Trophoblast cell (in vitro differentiated cells and primary cell): Measurements from ENCODE around the gene POPDC3.

Experiments
- DNase-seq, 2 donors: peaks; one replicate each; pipeline ENCODE4 v3.0.0-alpha.2; 2016
- H2AFZ ChIP-seq: 2 replicates; pipeline ENCODE4 v1.6.1; 2013; ENCODE audit warnings: low read length, moderate library complexity, mild to moderate bottlenecking; ENCODE audit not compliant: insufficient read depth, poor library complexity
- H2AK5ac ChIP-seq: 2 replicates; pipeline ENCODE4 v1.6.1; 2013; ENCODE audit warnings: mild to moderate bottlenecking, low read length
- H2BK120ac ChIP-seq: 2 replicates; pipeline ENCODE4 v1.6.1; 2013; ENCODE audit warnings: low read length, mild to moderate bottlenecking, moderate library complexity; ENCODE audit not compliant: insufficient read depth, poor library complexity
- H2BK12ac ChIP-seq: 2 replicates; pipeline ENCODE4 v1.6.1; 2013; ENCODE audit warnings: mild to moderate bottlenecking, low read length, moderate library complexity
- H2BK5ac ChIP-seq: 2 replicates; pipeline ENCODE4 v1.6.1; 2013; ENCODE audit warnings: low read length, low read depth, moderate library complexity, mild to moderate bottlenecking; ENCODE audit not compliant: poor library complexity
- H3K14ac ChIP-seq: 2 replicates; pipeline ENCODE4 v1.6.1; 2013; ENCODE audit warnings: mild to moderate bottlenecking, low read length
- H3K18ac ChIP-seq: 2 replicates; pipeline ENCODE4 v1.6.1; 2013; ENCODE audit warnings: mild to moderate bottlenecking, low read length
- H3K23ac ChIP-seq: 2 replicates; pipeline ENCODE4 v1.6.1; 2013; ENCODE audit warnings: low read length
- H3K27ac ChIP-seq: 2 replicates; pipeline ENCODE4 v1.5.1; 2013; ENCODE audit warnings: low read depth, mild to moderate bottlenecking, inconsistent platforms, low read length, moderate library complexity
- H3K27me3 ChIP-seq: 2 replicates; pipeline ENCODE4 v1.6.1; 2013; ENCODE audit warnings: inconsistent platforms, mild to moderate bottlenecking, low read length, moderate library complexity; ENCODE audit not compliant: insufficient read depth
- H3K36me3 ChIP-seq, 2 experiments: 1 replicate in 1 of 2; 2 replicates in 1 of 2; pipeline ENCODE4 v1.6.1; 2013; ENCODE audit warnings: low read length in 2 of 2, mild to moderate bottlenecking in 2 of 2, moderate library complexity in 1 of 2; ENCODE audit not compliant: insufficient read depth in 2 of 2, control insufficient read depth in 1 of 2
- H3K4ac ChIP-seq: 2 replicates; pipeline ENCODE4 v1.6.1; 2013; ENCODE audit warnings: low read depth, mild to moderate bottlenecking, low read length, moderate library complexity
- H3K4me1 ChIP-seq, 2 experiments: 1 replicate in 1 of 2; 2 replicates in 1 of 2; pipeline ENCODE4 v1.6.1; 2013; ENCODE audit warnings: low read length in 2 of 2, mild to moderate bottlenecking in 2 of 2, moderate library complexity in 1 of 2; ENCODE audit not compliant: insufficient read depth in 2 of 2, control insufficient read depth in 1 of 2
- H3K4me2 ChIP-seq: 2 replicates; pipeline ENCODE4 v1.6.1; 2013; ENCODE audit warnings: inconsistent platforms, mild to moderate bottlenecking, low read length, moderate library complexity
- H3K4me3 ChIP-seq: 2 replicates; pipeline ENCODE4 v1.5.1; 2013; ENCODE audit warnings: mild to moderate bottlenecking, low read depth, low read length, inconsistent platforms
- H3K79me1 ChIP-seq: one replicate; pipeline ENCODE4 v1.6.1; 2013; ENCODE audit warnings: low read length
- H3K79me2 ChIP-seq: 2 replicates; pipeline ENCODE4 v1.6.1; 2013; ENCODE audit warnings: low read length, mild to moderate bottlenecking; ENCODE audit not compliant: control insufficient read depth, insufficient read depth, poor library complexity
- H3K9ac ChIP-seq: 2 replicates; pipeline ENCODE4 v1.6.1; 2013; ENCODE audit warnings: mild to moderate bottlenecking, low read length
- H3K9me3 ChIP-seq: 2 replicates; pipeline ENCODE4 v1.6.1; 2013; ENCODE audit warnings: low read depth, mild to moderate bottlenecking, control low read depth, inconsistent platforms, low read length; ENCODE audit not compliant: insufficient read depth
- H4K12ac ChIP-seq: 2 replicates; pipeline ENCODE4 v1.6.1; 2013; ENCODE audit warnings: low read depth, mild to moderate bottlenecking, low read length, moderate library complexity
- H4K8ac ChIP-seq: 2 replicates; pipeline ENCODE4 v1.6.1; 2013; ENCODE audit warnings: low read depth, mild to moderate bottlenecking, low read length, moderate library complexity
- H4K91ac ChIP-seq: one replicate; pipeline ENCODE4 v1.6.1; 2013; ENCODE audit warnings: low read depth, mild to moderate bottlenecking, low read length, moderate library complexity
- WGBS: extraction: QIAGEN DNeasy Blood & Tissue Kit; methylation state at CpG from one replicate; pipeline ENCODE4 v1.1.7; 2013; ENCODE audit warnings: missing lambda C conversion rate; ENCODE audit not compliant: insufficient read length, insufficient coverage; ENCODE audit errors: extremely low coverage; 5-methylcytosine and 5-hydroxymethylcytosine counted together

POPDC3 gene

GRCh38 chr6:105191351-105191750, 11.5 kb upstream of the POPDC3 start:
- H3K36me3 ChIP-seq = no peaks in the 10 kb centered on the region
- H4K8ac ChIP-seq = no peak overlapping the region
- H2BK120ac ChIP-seq = no peak overlapping the region
- H3K27ac ChIP-seq = no peak overlapping the region
- no peak overlapping the region for H2AFZ ChIP-seq
- H3K18ac ChIP-seq = no peak overlapping the region
- H3K4ac ChIP-seq = no peak overlapping the region
- H3K4me1 ChIP-seq = no peaks in the 10 kb centered on the region
- no peak overlapping the region for H3K4me3 ChIP-seq
- H3K9me3 ChIP-seq = no peaks in the 10 kb centered on the region
- H3K23ac ChIP-seq = no peak overlapping the region
- no peak overlapping the region for H4K12ac ChIP-seq
- no peak for DNase-seq
- no peak overlapping the region for H2BK5ac ChIP-seq
- no peak overlapping the region for H3K4me2 ChIP-seq
- whole genome bisulfite sequencing = no CpG with 5 or more reads among the region's 1 CpG
- no peaks in the 10 kb centered on the region for H3K79me1 ChIP-seq
- no peak overlapping the region for H4K91ac ChIP-seq
- no peak overlapping the region for H3K9ac ChIP-seq
- no peaks in the 10 kb centered on the region for H3K79me2 ChIP-seq
- no peak overlapping the region for H2BK12ac ChIP-seq
- no peaks in the 10 kb centered on the region for H3K27me3 ChIP-seq
- no peak overlapping the region for H3K14ac ChIP-seq
- H2AK5ac ChIP-seq = no peak overlapping the region

GRCh38 chr6:105189026-105189820, 9.4 kb upstream of the POPDC3 start:
- H3K9me3 ChIP-seq = no peaks in the 10 kb centered on the region
- H3K79me2 ChIP-seq = no peaks in the 10 kb centered on the region
- no CpG with 5 or more reads among the region's 10 CpGs for WGBS
- no peak overlapping the region for H3K27ac ChIP-seq
- H3K79me1 ChIP-seq = no peaks in the 10 kb centered on the region
- H2AFZ ChIP-seq = no peak overlapping the region
- H3K18ac ChIP-seq = no peak overlapping the region
- H2BK12ac ChIP-seq = no peak overlapping the region
- H3K4me3 ChIP-seq = no peak overlapping the region
- H3K23ac ChIP-seq = no peak overlapping the region
- no peak overlapping the region for H2BK5ac ChIP-seq
- H2BK120ac ChIP-seq = no peak overlapping the region
- no peaks in the 10 kb centered on the region for H3K4me1 ChIP-seq
- H3K14ac ChIP-seq = no peak overlapping the region
- no peak overlapping the region for H4K8ac ChIP-seq
- DNase-seq = no peak
- no peaks in the 10 kb centered on the region for H3K36me3 ChIP-seq
- no peak overlapping the region for H4K12ac ChIP-seq
- H3K9ac ChIP-seq = no peak overlapping the region
- H2AK5ac ChIP-seq = no peak overlapping the region
- no peak overlapping the region for H3K4ac ChIP-seq
- no peaks in the 10 kb centered on the region for H3K27me3 ChIP-seq
- no peak overlapping the region for H3K4me2 ChIP-seq
- no peak overlapping the region for H4K91ac ChIP-seq

DNA sequence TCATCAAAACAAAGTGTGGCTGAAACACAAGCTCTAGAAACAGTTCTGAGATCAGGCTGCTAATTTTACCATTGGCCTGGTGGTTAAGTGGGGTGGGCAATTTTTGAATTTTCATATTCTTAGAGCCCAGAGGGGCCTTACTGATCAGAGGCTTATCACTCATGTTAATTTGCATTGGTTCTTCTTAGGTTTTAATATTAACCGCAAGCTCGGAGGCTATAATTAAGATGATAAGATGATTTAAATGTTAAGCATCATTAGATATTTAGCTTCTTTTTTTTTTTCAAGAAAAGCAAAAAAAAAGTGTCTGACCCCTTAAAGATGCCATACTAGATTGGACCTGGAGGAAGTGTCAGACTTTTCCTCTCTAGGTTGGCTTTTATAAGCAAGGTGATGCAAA, 8.4 kb upstream of the POPDC3 start:
- H3K4me2 ChIP-seq = no peak overlapping the region
- H3K79me2 ChIP-seq = no peaks in the 10 kb centered on the region
- H3K9ac ChIP-seq = no peak overlapping the region
- no peak overlapping the region for H2AK5ac ChIP-seq
- no peak overlapping the region for H3K27ac ChIP-seq
- no peaks in the 10 kb centered on the region for H3K27me3 ChIP-seq
- H3K18ac ChIP-seq = no peak overlapping the region
- no peak overlapping the region for H4K12ac ChIP-seq
- H4K8ac ChIP-seq = no peak overlapping the region
- no peak overlapping the region for H3K14ac ChIP-seq
- no peak overlapping the region for H3K4me3 ChIP-seq
- no peak overlapping the region for H2BK120ac ChIP-seq
- no peak overlapping the region for H3K4ac ChIP-seq
- H3K23ac ChIP-seq = no peak overlapping the region
- H3K9me3 ChIP-seq = no peaks in the 10 kb centered on the region
- H4K91ac ChIP-seq = no peak overlapping the region
- no peak overlapping the region for H2AFZ ChIP-seq
- no peak for DNase-seq
- H3K36me3 ChIP-seq = no peaks in the 10 kb centered on the region
- no peak overlapping the region for H2BK12ac ChIP-seq
- no peaks in the 10 kb centered on the region for H3K79me1 ChIP-seq
- no peak overlapping the region for H2BK5ac ChIP-seq
- WGBS = no CpG with 5 or more reads among the region's 2 CpGs
- H3K4me1 ChIP-seq = no peaks in the 10 kb centered on the region

- Histone ChIP-seq H3K36me3 (no peaks in the 10 kb centered on the region), H2AK5ac (no peak overlapping the region), H3K9ac (no peak overlapping the region), H2BK12ac (no peak overlapping the region), H2AFZ (no peak overlapping the region), H3K27me3 (no peaks in the 10 kb centered on the region), H3K4me3 (no peak overlapping the region), H3K23ac (no peak overlapping the region), H3K4ac (no peak overlapping the region), H3K27ac (no peak overlapping the region), H4K8ac (no peak overlapping the region), H3K4me1 (no peaks in the 10 kb centered on the region), H4K91ac (no peak overlapping the region), H2BK120ac (no peak overlapping the region), H3K9me3 (no peaks in the 10 kb centered on the region), H3K18ac (no peak overlapping the region), H3K79me2 (no peaks in the 10 kb centered on the region), H3K4me2 (no peak overlapping the region), H3K14ac (no peak overlapping the region), H3K79me1 (no peaks in the 10 kb centered on the region), H4K12ac (no peak overlapping the region), H2BK5ac (no peak overlapping the region)
- no CpG with 5 or more reads among the region's 2 CpGs for WGBS
- no peak for DNase-seq
Observed at GRCh38 chr6:105186576-105186975, 6.8 kb upstream of the POPDC3 start.
